ENCODE data around the gene RBM26.

The RBM26 gene

GRCh38 chr13:79423801-79424642 is 18.0 kb upstream of the RBM26 start:
- in situ Hi-C loops (cut with MboI; ENCODE audit: low sequenced_read_pairs), result no loop called here

- in situ Hi-C loops (cut with MboI; ENCODE audit: low sequenced_read_pairs), result no loop called here
Observed at GRCh38 chr13:79423340-79423739, 17.3 kb upstream of the RBM26 start.

- in situ Hi-C loops (cut with MboI; ENCODE audit: low sequenced_read_pairs), result no loop called here
Observed at GRCh38 chr13:79419365-79419764, 13.3 kb upstream of the RBM26 start.

GRCh38 chr13:79417741-79418140 is 11.7 kb upstream of the RBM26 start:
- in situ Hi-C loops (cut with MboI; ENCODE audit: low sequenced_read_pairs), result no loop called here

- in situ Hi-C loops (cut with MboI; ENCODE audit: low sequenced_read_pairs), result no loop called here
Observed at GRCh38 chr13:79413521-79413920, 7.5 kb upstream of the RBM26 start.

GRCh38 chr13:79409828-79410227 is 3.8 kb upstream of the RBM26 start:
- in situ Hi-C loops (cut with MboI; ENCODE audit: low sequenced_read_pairs), result no loop called here

GRCh38 chr13:79407349-79407979 is 1.4 kb upstream of the RBM26 start:
- in situ Hi-C loops (cut with MboI; ENCODE audit: low sequenced_read_pairs), result no loop called here

- in situ Hi-C loops (cut with MboI; ENCODE audit: low sequenced_read_pairs), result no loop called here
Observed at GRCh38 chr13:79406597-79406908, 498 bp upstream of the RBM26 start.

- in situ Hi-C loops (cut with MboI; ENCODE audit: low sequenced_read_pairs), result no loop called here
Observed at GRCh38 chr13:79405501-79405830, 589 bp downstream of the RBM26 start.

- in situ Hi-C loops (cut with MboI; ENCODE audit: low sequenced_read_pairs), result no loop called here
Observed at GRCh38 chr13:79404985-79405384, 1.1 kb downstream of the RBM26 start.

GRCh38 chr13:79404361-79404760 is 1.7 kb downstream of the RBM26 start:
- in situ Hi-C loops (cut with MboI; ENCODE audit: low sequenced_read_pairs), result no loop called here

- in situ Hi-C loops (cut with MboI; ENCODE audit: low sequenced_read_pairs), result no loop called here
Observed at GRCh38 chr13:79403113-79403512, 2.9 kb downstream of the RBM26 start.

- in situ Hi-C loops (cut with MboI; ENCODE audit: low sequenced_read_pairs), result no loop called here
Observed at GRCh38 chr13:79402679-79403078, 3.4 kb downstream of the RBM26 start.

- in situ Hi-C loops (cut with MboI; ENCODE audit: low sequenced_read_pairs), result no loop called here
Observed at GRCh38 chr13:79402074-79402635, 3.9 kb downstream of the RBM26 start.

- in situ Hi-C loops (cut with MboI; ENCODE audit: low sequenced_read_pairs), result no loop called here
Observed at GRCh38 chr13:79401259-79402070, 4.6 kb downstream of the RBM26 start.

GRCh38 chr13:79398915-79399314 is 7.1 kb downstream of the RBM26 start:
- in situ Hi-C loops (cut with MboI; ENCODE audit: low sequenced_read_pairs), result no loop called here

- in situ Hi-C loops (cut with MboI; ENCODE audit: low sequenced_read_pairs), result no loop called here
Observed at GRCh38 chr13:79398127-79398526, 7.9 kb downstream of the RBM26 start.

- in situ Hi-C loops (cut with MboI; ENCODE audit: low sequenced_read_pairs), result no loop called here
Observed at GRCh38 chr13:79395881-79396280, 10.2 kb downstream of the RBM26 start.

- in situ Hi-C loops (cut with MboI; ENCODE audit: low sequenced_read_pairs), result no loop called here
Observed at GRCh38 chr13:79393564-79394249, 12.3 kb downstream of the RBM26 start.

- in situ Hi-C loops (cut with MboI; ENCODE audit: low sequenced_read_pairs), result no loop called here
Observed at GRCh38 chr13:79392882-79393563, 13.0 kb downstream of the RBM26 start.

All from hTERT RPE-1 (cell line).